GM18868 (cell line): ENCODE measurements around the gene AHDC1.
A peak's percentile ranks its signal among the peaks of the same experiment; 100 is the strongest.

Experiments used
- ATAC-seq: cut with Tn5 transposase; IDR thresholded peaks from one replicate; pipeline ENCODE4 v1.9.1; 2021; ENCODE audit warnings: mild to moderate bottlenecking, moderate library complexity; ENCODE audit not compliant: unreplicated experiment

The AHDC1 gene

DNA sequence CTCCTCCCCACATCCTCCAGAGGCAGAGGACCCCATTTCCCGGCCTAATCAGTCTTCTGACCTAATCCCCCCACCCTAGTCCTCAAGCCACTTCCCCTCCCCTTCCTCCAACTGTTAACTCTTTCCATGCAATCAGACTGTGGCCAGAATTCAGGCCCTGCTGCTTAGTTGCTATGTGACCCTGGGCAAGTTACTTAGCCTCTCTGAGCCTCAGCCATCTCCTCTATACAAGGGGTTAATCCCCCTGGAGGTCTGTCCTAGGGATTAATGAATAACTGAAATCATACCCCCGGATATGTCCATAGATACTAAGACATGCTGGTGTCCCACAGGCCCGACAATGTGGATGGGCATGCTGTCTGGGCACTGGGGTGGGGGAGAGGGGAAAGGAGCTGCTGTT is 18.3 kb downstream of the AHDC1 start:
- no peak for ATAC-seq

DNA sequence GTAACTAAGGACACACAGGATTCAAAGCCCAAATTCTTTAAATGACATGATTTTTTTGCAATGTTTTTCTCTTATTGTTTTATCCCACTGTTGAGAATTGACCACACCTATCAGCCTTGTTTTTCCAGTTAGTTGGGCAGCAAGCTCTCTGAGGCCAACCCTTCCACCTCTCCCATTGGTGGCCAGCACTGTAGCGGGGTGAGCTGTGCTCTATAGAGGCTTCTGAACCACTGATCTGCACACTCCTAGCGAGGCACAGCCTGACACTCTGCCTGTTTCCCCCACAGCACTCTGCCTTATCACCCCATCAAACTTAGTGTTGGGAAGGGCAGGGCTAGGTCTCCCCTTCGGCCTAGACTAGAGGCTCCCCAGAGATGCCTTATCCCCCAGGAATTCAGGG is 19.5 kb downstream of the AHDC1 start:
- no peak for ATAC-seq

DNA sequence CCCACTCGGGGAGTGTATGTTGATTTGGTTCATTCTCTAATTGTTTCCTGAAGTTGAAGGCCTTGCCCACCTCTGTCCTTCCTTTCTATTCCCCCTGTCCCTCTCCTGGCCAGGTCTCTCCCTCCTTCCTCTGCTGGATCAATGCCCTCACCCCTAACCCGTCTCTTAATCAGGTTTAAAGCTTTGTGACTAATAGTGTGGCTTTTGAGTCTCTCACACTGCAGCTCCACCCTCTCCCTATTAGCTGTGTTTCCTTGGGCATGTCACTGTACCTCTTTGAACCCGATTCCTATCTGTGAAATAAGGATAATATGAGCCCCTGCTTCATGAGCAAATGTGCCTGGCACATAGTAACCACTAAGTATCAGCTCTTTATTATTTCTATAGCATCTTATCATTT is 20.5 kb downstream of the AHDC1 start:
- ATAC-seq: no peak

DNA sequence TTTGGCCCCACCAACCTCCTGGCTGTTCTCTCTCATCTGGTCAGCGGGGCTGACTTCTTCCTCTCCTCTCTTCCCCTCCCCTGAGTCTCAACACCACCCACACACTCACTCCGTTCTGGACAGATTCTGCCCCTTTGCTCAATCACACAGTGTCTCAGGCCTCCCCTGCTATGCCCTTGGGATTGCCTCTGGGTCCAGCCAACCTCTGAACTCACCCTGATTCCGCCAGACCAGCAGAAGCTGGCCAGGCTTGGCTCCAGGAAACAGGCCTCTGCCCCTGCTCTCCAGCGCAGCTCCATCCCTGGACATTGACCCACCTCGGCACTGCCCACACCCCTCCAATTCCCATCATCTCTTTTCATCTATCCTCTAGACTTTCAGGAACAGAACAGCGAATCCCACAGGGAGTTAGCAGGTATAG is 22.1 kb downstream of the AHDC1 start:
- ATAC-seq: no peak

DNA sequence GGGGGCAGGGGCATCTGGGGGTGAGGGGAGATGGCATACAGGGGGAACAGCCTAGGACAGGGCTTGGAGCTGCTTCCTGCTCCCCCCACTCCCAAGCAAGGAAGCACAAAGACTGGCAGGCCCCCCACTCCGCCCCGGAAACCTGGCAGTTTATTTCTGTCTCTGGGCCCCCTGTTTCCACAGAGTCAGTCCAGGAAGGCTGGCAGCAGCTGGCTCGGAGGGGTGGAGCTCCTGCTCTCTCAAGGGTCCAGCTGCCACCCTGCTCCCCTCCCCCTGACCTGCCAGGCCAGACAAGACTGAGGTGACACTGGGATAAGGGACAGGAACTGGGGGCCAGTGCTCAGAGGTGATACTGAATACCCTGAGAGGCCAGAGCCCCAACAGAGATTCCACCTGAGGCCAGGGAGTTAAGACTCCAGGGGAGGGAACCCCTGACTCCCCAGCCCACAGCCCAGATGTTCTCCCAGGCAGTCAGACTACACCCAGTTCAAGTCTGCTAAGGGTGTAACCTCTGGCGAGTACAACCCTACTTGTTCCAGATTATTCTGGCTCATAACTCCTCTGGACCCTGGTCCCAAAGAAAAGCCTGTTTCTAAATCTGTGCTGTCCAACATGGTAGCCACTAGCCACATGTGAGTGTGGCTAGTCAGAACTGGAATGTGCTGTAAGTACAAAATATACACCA is 26.3 kb downstream of the AHDC1 start:
- no peak for ATAC-seq

DNA sequence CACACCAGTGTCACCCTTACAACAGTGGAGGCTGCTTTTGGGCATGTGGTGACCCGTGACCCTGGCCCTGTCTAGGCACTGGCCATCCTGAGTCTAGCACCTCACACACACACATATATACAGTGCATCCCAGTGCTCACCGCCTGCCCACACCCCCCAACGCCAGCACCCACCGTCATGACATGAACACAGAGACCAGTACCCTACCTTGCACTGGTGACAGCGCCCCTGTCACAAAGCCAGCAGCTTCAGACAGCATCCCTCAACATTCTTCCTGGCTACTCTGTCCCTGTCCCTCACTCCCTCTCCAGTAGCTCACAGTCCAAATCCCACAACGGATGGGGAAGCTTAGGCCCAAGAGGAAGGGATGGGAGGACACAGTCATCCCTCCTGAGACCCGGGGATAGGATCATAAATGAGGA is 27.1 kb downstream of the AHDC1 start:
- ATAC-seq: no peak

DNA sequence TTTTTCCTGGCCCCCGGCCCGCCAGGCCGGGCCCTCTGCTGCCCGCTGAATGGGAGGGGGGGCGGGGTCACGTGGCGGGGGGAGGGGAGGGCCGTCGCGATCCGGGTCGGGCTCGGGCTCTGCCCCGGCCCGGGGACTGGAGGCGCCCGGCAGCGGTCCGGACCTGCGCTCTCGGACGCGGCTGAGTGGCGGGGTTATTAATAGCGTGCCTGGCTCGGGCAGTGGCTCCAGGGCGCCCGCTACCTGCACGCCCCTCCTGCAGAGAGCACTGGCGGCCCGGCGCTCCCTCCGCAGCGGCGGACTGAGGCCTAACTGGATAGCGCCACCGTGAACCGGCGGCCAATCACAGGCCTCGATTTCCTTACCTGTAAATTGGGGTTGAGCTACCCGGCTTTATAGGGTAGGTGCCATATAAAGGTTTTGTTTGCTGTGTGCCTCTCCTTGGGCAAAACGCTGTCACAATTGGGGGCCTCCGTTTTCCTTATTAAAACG is 28.1 kb downstream of the AHDC1 start:
- no peak for ATAC-seq

DNA sequence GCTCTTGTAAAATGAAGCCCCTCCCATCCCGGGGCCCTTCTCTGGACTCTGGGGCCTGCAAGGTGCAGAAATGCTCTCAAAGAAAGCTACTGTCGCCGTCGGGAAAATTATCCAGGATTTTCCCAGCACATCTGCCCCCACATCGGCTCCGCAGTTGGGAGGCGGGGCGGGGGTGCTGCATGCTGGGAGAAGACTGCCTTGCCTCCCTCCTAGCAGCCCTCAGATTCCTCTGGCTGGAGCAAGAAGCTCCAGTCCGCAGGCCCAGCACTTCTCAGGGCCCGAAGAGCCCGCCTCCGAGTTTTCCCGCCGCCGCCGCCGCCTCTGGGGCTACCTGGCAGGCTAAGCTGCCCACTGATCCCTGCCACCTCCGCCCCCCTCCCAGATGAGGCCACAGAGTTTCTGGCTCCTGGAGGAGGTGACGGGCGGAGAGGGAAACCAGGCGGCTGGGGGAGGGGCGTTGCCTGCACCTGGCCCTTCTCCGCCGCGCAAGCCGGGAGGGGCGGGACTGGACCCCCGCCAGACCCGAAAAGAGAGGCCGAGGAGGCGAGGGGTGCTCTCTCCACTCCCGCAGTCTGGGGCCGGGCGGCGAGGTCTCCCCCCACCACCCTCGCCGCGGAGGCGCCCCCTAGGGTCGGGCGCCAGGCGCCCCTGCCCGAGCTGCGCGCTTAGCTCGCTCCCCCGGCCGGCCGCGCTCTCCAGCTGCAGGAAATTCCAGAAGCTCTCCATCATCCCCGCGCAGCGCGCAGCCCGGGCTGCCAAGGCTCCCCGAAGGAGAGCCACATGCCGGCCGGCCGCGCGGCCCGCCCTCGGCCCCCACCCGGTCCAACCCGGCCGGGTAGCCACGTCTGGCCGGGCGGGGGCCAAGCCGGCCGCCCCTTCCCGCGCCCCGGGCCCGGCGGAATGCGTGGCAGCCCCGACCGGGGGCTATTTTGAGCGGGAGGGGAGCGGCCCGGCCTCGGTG is 28.8 kb downstream of the AHDC1 start:
- no peak for ATAC-seq

DNA sequence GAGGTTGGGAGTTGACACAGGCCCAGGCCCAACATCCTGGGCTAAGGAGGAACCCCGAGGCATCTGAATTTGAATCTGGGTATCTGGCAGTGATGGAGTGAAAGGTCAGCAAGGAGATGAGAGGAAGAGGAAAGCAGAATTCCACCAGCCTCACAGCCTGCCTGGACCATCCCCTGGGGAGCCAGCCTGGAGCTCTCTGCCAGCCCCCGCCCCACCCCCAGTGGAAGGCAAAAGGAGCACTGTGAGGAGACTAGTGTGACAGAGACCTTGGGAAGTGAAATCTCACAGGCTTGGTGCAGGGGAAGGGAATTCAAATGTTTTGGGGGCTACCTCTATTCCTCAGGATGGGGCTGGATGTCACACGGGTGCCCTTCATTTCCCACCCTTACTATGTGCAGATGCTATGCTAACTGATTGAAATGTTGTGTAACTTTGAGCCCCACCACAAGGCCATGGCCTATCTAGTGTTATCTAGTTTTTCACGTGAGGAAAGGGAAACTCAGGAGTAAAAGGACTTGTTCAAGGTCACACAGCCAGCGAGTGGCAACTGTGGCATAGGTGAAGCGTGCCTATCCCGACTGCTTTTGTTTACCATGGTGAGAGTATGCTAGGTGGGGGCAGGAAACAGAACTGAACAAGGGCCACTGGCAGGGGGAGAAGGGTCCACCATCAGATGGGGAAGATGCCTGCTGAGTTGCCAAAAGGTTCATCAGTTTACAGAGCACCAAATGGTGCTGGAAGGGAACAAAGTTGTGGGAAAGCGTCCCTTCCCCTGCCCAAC is 29.8 kb downstream of the AHDC1 start:
- ATAC-seq: no peak

DNA sequence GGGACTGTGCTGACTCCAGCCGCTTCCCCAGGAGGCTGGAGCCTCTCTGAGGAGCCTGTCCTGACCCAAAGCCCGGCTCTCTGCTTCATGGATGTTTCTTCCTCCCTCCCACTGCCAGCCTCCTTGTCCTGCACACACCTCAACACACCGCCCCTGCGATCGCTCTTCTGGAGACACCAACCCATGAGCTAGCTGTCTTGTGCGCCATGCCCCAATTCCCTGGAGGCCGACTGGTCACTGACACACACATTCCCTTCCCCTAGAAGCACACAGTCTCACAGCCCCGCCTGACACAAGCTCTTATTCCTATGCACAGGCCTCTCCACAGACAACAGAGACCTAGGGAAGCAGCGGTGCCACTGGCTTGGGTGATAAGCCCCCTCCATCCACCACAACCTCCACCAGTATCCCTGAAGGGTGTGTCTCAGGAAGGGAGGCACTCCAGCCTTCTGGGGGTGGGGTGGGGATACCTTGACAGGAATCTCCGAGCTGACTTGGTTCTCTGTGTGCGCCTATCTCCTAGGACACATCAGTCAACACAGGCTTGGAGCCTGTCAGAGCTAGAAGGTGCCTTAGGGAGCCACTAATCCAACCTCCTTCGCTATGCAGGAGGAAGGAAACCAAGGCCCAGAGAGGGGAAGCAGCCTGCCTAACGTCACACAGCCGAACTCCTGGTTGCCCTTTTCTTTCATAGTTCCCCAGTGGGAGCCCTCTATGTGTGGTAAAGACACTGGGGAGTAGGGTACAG is 31.1 kb downstream of the AHDC1 start:
- no peak for ATAC-seq

DNA sequence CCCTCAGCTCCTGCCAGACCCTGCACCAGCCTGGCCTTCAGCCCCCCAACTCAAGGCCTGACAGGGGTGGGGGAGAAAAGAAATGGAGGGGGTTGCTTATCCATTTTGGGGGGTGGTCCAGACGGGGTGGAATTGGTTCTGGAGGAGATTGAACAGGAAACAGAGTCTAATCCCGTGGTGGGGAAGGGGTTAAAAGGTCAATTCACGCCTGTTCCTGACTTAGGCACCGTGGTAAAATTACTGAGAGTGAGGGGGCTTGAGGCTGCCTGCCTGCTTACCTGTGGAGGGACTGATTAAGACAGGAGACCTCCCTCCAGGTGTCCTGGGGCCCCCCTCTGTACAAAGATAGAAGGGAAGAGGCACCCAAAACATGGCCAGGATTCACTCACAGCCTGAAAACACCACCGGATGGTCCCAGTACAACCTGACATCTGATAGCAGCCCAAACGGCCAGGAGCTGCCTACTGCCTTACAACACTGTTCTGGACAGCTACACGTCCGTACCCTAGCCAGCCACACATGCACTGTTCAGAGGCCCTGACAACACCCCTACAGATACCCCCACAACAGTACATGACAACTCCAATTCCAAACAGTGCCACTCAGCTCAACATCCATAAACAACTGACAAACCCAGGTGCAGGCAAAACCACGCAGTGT is 31.8 kb downstream of the AHDC1 start:
- no peak for ATAC-seq

DNA sequence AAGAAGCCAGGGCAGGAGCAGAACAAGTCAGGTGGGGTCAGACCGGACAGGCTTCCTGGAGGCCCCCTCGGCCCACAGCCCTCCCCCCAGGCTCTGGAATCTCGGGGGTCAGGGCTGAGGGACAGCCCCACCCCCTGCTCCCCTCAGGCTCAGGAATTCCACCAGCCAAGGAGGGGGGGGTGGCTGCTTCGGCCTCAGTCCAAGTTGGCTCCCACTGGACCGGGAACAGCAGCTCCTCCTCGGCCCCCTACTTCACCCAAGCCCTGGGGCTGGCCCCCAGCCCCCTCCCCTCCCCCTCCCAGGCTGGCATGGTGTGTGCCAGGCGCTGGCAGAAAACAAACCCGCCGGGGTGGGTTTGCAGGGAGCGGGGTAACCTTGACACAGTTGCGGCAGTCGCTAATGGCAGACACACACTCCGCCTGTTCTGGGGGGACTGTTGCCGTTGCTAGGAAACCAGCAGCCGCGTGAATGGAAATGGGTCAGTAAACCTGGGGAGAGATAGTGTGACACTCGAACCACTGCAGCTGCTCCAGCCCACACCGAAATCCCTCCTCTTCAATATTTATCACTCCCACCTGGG is 32.4 kb downstream of the AHDC1 start:
- ATAC-seq: no peak

DNA sequence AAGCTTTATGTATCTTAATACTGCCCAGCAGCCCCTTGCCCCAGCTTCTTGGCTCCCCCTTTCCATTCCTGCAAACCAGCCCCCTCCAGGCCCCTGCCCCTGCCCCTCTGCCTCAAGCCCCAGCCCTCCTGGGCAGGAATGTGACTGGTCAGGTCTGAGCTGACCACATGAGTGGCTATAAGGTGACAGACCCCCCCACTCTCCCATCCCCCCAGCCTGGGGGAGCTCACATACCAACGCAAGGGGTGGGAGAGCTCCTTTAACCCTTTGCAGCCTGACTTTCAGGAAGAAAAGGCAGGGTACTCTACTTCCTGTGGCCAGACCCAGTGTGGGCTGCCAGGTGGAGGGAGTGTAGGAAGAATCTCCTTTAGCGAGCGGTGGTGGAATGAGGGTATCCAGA is 33.2 kb downstream of the AHDC1 start:
- ATAC-seq: no peak

DNA sequence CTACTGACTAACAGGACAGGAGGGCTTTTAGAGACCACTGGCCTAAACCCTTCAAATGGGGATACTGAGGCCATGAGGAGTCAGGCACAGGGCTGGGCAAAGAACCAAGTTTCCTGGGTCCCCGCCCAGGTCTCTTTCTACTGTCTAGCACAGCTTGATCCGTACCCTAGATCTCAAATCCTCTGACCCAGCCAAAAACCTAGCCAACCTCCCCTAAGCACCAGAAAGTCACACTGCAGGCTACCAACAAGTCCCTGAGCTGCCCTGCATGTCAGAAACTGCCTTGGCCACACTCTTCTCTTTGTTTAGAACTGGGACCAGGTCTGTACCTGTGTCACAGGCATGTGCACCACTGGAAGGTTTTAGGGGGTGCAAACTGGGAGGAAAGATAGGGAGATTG is 33.6 kb downstream of the AHDC1 start:
- no peak for ATAC-seq

DNA sequence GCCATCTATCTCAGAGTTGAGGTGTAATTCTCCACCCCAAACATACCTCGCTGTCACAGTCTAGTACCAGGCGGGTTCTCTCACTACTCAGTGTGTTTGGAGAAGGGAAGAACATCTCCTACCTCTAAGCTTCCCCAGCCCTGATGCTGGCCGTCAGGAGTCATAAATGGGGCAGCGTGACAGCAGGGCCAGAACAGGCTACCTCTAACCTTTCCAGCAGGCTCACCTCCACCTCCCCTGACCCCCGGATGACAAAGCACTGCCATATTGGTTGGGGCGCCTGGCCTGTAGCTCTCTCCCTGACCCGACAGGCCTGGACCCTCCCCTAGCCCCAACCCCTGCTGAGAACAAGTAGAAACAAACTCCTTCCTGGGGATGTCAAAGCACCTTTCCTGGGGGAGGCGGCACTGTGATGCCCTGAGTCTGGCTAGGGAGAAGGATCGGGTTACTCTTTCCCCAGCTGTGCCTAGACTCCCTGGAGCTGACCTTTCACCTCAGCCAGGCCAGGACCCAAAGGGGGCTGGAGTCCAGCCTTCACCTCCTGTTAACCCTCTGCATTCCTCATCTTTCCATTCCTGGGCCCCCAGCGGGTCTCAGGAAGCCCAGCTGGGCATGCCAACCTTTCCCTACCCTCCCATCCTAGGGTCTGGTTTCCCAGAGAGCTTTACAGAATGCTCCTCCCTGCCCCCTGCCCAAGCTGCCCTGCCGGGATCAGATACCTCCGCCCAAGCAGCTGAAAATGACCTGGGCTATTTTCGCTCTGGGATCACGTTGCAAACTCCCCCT is 34.2 kb downstream of the AHDC1 start:
- ATAC-seq: no peak

DNA sequence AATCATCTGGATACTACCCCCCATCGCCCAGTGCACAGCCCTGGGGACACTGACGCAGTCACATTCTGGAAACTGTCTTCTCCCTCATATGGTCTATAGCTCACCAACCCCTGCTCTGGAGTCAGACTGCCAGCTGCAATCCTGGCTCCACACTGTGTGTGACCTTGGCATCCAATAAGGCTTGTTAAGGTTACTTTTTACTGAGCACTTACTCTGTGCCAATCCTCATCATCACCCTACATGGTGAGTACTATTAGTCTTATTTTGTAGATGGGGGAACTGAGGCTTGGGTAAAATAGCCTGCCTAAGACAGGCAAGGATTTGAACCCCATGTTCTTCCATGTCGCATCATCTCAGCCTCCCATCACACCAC is 34.9 kb downstream of the AHDC1 start:
- ATAC-seq: no peak

DNA sequence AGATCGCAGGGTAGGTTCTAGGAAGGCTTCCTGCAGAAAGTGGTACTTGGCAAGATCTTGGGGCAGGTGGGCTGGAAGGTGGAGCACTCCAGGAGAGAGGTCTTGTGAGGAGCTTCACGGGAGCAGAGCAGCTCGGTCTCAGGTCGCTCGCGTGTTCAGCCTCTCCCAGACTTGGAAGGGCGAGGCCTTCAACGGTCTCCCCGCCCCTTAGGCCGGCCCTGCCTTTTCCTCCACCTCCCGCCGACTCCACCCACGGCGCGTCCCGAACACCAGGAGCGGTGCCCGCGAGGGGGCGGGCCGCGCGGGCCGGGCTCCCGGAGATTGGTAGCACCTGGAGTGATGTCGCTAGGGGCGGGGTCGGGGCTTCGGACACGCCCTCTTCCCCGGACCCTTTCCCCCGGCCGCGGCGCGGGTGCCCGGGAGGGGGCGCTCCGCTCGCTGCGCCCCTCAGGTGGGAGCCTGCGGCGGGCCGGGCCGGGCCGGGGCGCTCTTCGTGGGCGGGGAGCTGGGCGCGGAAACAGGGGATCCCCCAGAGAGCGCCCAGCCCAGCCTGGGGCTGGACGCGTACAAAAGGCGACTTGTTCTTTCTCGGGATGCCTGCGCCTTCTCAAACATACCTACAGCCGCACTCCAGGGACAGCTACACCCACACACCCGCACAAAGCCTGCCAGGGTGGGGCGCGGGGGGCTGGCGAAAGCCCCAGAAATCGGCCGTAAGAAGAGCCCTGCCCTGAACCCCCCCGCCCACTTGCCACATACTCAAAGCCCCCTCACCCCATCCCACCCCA is 35.5 kb downstream of the AHDC1 start:
- peak; percentile 86 for ATAC-seq

DNA sequence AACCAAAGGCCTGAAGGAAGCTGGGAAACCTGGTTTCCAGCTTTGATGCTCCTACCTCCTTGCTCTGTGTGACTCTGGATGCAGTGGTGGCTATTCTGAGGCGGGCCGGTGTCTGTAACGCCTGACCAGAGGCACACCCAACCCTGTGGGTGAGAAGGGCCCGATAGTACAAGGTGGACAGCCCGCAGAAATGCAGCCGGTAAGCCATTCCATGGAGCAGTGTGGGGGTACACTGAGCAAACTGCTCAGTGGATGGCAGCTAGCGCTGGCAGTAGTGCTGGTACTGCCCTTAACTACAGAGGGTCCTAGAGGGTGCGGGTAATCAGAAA is 36.0 kb downstream of the AHDC1 start:
- ATAC-seq: no peak
